ENCODE results near the gene SLC25A10. TPM values are rescaled to one million over a fixed set of nuclear protein-coding genes. Genes with fewer than 3 reads are reported as not detected.

SLC25A10 gene
- total RNA-seq, 2 experiments from 2014 or later: 4.6 TPM

DNA sequence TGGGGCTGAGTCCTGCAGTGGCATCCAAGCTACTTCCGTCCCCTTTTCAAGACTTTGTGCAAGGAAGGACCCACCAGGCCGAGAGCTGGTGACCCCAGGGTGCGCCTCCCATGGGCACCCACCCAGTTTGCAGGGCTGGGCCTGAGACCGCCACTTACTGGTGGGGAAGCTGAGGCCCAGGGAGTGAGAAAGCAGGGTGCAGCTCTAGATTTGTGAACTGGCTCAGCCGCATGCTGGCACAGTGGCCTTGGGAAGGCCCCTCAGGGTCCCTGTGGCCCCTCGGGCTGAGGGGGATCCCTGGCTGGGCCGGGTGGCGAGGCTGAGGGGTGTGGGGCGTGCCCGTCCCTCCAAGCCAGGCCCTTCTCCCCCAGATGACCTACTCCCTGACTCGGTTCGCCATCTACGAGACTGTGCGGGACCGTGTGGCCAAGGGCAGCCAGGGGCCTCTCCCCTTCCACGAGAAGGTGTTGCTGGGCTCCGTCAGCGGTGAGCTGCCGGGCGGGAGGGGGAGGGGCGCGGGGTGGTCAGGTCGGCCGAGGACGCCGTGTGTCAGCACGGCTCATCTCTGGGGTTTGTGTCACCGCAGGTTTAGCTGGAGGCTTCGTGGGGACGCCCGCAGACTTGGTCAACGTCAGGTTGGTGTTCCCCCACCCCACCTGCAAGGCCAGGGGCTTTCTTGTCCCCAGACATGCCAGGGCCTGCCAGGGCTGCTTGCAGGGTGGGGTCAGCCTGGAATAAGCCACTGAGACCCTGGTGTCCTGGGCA, 3.2 kb downstream of the SLC25A10 start:
- H3K9me3 Mint-ChIP-seq: no peaks in the 10 kb centered on the region
- no peaks in the 10 kb centered on the region for H3K9me3 ChIP-seq (ENCODE audit: control insufficient read depth in 1 of 2, insufficient read depth in 1 of 2, low read length in 2 of 2)
- no peaks in the 10 kb centered on the region for H3K36me3 Mint-ChIP-seq (ENCODE audit: low read depth)
- TF ChIP-seq, protein P1, sequence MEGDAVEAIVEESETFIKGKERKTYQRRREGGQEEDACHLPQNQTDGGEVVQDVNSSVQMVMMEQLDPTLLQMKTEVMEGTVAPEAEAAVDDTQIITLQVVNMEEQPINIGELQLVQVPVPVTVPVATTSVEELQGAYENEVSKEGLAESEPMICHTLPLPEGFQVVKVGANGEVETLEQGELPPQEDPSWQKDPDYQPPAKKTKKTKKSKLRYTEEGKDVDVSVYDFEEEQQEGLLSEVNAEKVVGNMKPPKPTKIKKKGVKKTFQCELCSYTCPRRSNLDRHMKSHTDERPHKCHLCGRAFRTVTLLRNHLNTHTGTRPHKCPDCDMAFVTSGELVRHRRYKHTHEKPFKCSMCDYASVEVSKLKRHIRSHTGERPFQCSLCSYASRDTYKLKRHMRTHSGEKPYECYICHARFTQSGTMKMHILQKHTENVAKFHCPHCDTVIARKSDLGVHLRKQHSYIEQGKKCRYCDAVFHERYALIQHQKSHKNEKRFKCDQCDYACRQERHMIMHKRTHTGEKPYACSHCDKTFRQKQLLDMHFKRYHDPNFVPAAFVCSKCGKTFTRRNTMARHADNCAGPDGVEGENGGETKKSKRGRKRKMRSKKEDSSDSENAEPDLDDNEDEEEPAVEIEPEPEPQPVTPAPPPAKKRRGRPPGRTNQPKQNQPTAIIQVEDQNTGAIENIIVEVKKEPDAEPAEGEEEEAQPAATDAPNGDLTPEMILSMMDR (IDR thresholded peaks at IDR 0.05): no peak
- no peak overlapping the region for H3K27ac ChIP-seq (ENCODE audit: low read depth in 1 of 2, low read length in 2 of 2)
- ChIA-PET POLR2A (no interaction called here), CTCF (no interaction called here)
- H3K27ac Mint-ChIP-seq: no peak overlapping the region
- no peaks in the 10 kb centered on the region for H3K27me3 ChIP-seq (ENCODE audit: control insufficient read depth in 1 of 2, insufficient read depth in 2 of 2, low read length in 2 of 2)
- DNase-seq: peak in 2 of 14 experiments; percentile 32 to 37
- no peak overlapping the region for H3K4me3 Mint-ChIP-seq
- H3K4me1 Mint-ChIP-seq (ENCODE audit: low read depth): peaks cover 18% of the 10 kb centered on the region
- no peak overlapping the region for H3K4me3 ChIP-seq (ENCODE audit: low read length)
- intact Hi-C loops (cut with DNase I, micrococcal nuclease): no loop called here
- ATAC-seq (ENCODE audit: poor library complexity): no peak
- peaks cover 26% of the 10 kb centered on the region for H3K4me1 ChIP-seq (ENCODE audit: insufficient read depth, low read length)
- no peaks in the 10 kb centered on the region for H3K36me3 ChIP-seq (ENCODE audit: insufficient read depth, low read length)
- no peaks in the 10 kb centered on the region for H3K27me3 Mint-ChIP-seq

GRCh38 chr17:81715872-81716673, 4.0 kb downstream of the SLC25A10 start:
- intact Hi-C loops (cut with DNase I, micrococcal nuclease): no loop called here
- H3K27me3 ChIP-seq (ENCODE audit: control insufficient read depth in 1 of 2, insufficient read depth in 2 of 2, low read length in 2 of 2): no peaks in the 10 kb centered on the region
- peaks cover 10% of the 10 kb centered on the region for H3K4me1 Mint-ChIP-seq (ENCODE audit: low read depth)
- H3K9me3 ChIP-seq (ENCODE audit: control insufficient read depth in 1 of 2, insufficient read depth in 1 of 2, low read length in 2 of 2): no peaks in the 10 kb centered on the region
- ChIA-PET POLR2A (no interaction called here), CTCF (no interaction called here)
- H3K27ac Mint-ChIP-seq: no peak overlapping the region
- H3K9me3 Mint-ChIP-seq: no peaks in the 10 kb centered on the region
- H3K36me3 ChIP-seq (ENCODE audit: insufficient read depth, low read length): no peaks in the 10 kb centered on the region
- peaks cover 19% of the 10 kb centered on the region for H3K4me1 ChIP-seq (ENCODE audit: insufficient read depth, low read length)
- H3K36me3 Mint-ChIP-seq (ENCODE audit: low read depth): no peaks in the 10 kb centered on the region
- no peak overlapping the region for H3K4me3 ChIP-seq (ENCODE audit: low read length)
- ATAC-seq (ENCODE audit: poor library complexity) (no peak), DNase-seq (peak in 2 of 14 experiments; percentile 29 to 35)
- no peak overlapping the region for H3K4me3 Mint-ChIP-seq
- no peak overlapping the region for H3K27ac ChIP-seq (ENCODE audit: low read depth in 1 of 2, low read length in 2 of 2)
- TF ChIP-seq, protein P1 (IDR thresholded peaks at IDR 0.05): no peak
- no peaks in the 10 kb centered on the region for H3K27me3 Mint-ChIP-seq

DNA sequence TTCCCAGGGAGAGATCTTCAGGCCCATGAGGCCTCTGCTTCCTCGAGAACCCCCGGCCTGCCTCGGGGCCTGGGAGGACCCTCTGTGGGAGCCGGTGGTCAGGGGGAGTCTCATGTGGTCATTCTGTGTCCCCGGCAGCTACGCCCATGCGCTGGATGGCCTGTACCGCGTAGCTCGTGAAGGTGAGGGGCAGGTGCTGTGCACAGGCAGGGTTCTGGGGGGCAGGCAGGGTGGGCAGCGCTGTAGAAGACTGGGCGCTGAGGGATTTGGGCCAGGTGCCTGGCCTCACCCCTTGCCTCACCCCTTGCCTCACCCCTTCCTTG, 4.6 kb downstream of the SLC25A10 start:
- TF ChIP-seq, protein P1 (IDR thresholded peaks at IDR 0.05): no peak
- ATAC-seq (ENCODE audit: poor library complexity): no peak
- no peaks in the 10 kb centered on the region for H3K36me3 Mint-ChIP-seq (ENCODE audit: low read depth)
- H3K4me1 Mint-ChIP-seq (ENCODE audit: low read depth): peaks cover 7% of the 10 kb centered on the region
- intact Hi-C loops (cut with DNase I, micrococcal nuclease): no loop called here
- POLR2A ChIA-PET: no interaction called here
- no peaks in the 10 kb centered on the region for H3K9me3 Mint-ChIP-seq
- no peaks in the 10 kb centered on the region for H3K9me3 ChIP-seq (ENCODE audit: control insufficient read depth in 1 of 2, insufficient read depth in 1 of 2, low read length in 2 of 2)
- H3K27ac Mint-ChIP-seq: no peak overlapping the region
- CTCF ChIA-PET: no interaction called here
- no peaks in the 10 kb centered on the region for H3K27me3 ChIP-seq (ENCODE audit: control insufficient read depth in 1 of 2, insufficient read depth in 2 of 2, low read length in 2 of 2)
- DNase-seq: peak in 1 of 14 experiments; percentile 25
- H3K27me3 Mint-ChIP-seq: no peaks in the 10 kb centered on the region
- no peak overlapping the region for H3K27ac ChIP-seq (ENCODE audit: low read depth in 1 of 2, low read length in 2 of 2)
- no peaks in the 10 kb centered on the region for H3K36me3 ChIP-seq (ENCODE audit: insufficient read depth, low read length)
- H3K4me3 ChIP-seq (ENCODE audit: low read length): no peak overlapping the region
- H3K4me3 Mint-ChIP-seq: no peak overlapping the region
- H3K4me1 ChIP-seq (ENCODE audit: insufficient read depth, low read length): peaks cover 13% of the 10 kb centered on the region

Measured in CD4-positive, alpha-beta T cell (primary cell).